HepG2 (cell line): ENCODE data around the gene TSPAN11. TPM values are rescaled to one million over a fixed set of nuclear protein-coding genes. Genes with fewer than 3 reads are reported as not detected.

Experiments
- ATAC-seq: fragments of 200-7000 bp; cut with Tn5 transposase; 3 replicates; pipeline ENCODE4 v1.9.1; 2020; ENCODE audit warnings: mild to moderate bottlenecking, moderate library complexity
- BruUV-seq: library from RNA; stranded (reverse); fragments of 400-500 nt; replicated peaks from 2 replicates; lab custom pipeline; 2021; lab: Mats Ljungman, UMichigan
- CTCF ChIA-PET: fragments of 300-600 bp; formaldehyde crosslinking; extraction: SDS; loops from one replicate; lab custom pipeline; 2021; ENCODE audit warnings: low total read pairs, inconsistent platforms, low intra/inter-chr PET ratio; lab: Yijun Ruan, JAX
- POLR2A ChIA-PET: fragments of 350-600 bp; sonication (Branson Sonifier 250); formaldehyde crosslinking; loops from one replicate; lab custom pipeline; 2020; ENCODE audit warnings: antibody characterized with exemption, inconsistent platforms; lab: Yijun Ruan, JAX
- DNase-seq: peaks from one replicate; pipeline ENCODE4 v3.0.0-alpha.2; 2015; ENCODE audit warnings: low spot score
- FAIRE-seq: peaks from 3 replicates; lab custom pipeline; 2011; peaks lifted over from hg19 to GRCh38; lab: Jason Lieb, UNC
- H2AFZ ChIP-seq: one replicate; pipeline ENCODE4 v1.6.1; 2011; ENCODE audit warnings: low read length, inconsistent platforms
- H3K27ac ChIP-seq: fragments of 300-600 bp; 3 replicates; pipeline ENCODE4 v1.8.0; 2011; ENCODE audit warnings: mixed run types, mild to moderate bottlenecking, mixed read lengths, low read length, inconsistent platforms; ENCODE audit not compliant: insufficient read depth; ENCODE audit errors: extremely low read length
- H3K27me3 ChIP-seq, 2 experiments: fragments of 200-600 bp in 1 of 2; 2 replicates in 1 of 2; 3 replicates in 1 of 2; pipeline versions ENCODE4 v1.6.0 to v1.8.0; 2011; ENCODE audit warnings: low read length in 2 of 2, mild to moderate bottlenecking in 2 of 2, moderate library complexity in 2 of 2, inconsistent platforms in 1 of 2; ENCODE audit not compliant: insufficient read depth in 2 of 2, control insufficient read depth in 1 of 2
- H3K36me3 ChIP-seq, 2 experiments: fragments of 200-600 bp in 1 of 2; replicated peaks in 1 of 2; 2 replicates in 1 of 2; 3 replicates in 1 of 2; pipeline versions ENCODE4 v1.5.1 to v1.8.0; 2011; ENCODE audit warnings: low read length in 2 of 2, inconsistent platforms in 1 of 2; ENCODE audit not compliant: insufficient read depth in 2 of 2, control insufficient read depth in 1 of 2
- H3K4me1 ChIP-seq: 2 replicates; pipeline ENCODE4 v1.5.1; 2012; ENCODE audit warnings: low read length, inconsistent platforms; ENCODE audit not compliant: insufficient read depth
- H3K4me2 ChIP-seq: 2 replicates; pipeline ENCODE4 v1.6.0; 2011; ENCODE audit warnings: low read depth, low read length, inconsistent platforms
- H3K4me3 ChIP-seq, 3 experiments: fragments of 200-600 bp in 1 of 3; sonication (generic), shearing (Covaris generic) in 1 of 3; replicated peaks in 1 of 3; 2 replicates each; pipeline ENCODE4 v1.5.1; 2011 to 2016; ENCODE audit warnings: low read length in 3 of 3, inconsistent platforms in 2 of 3, low read depth in 2 of 3, mild to moderate bottlenecking in 2 of 3, control low read depth in 1 of 3, mixed read lengths in 1 of 3; ENCODE audit not compliant: insufficient read depth in 1 of 3
- H3K79me2 ChIP-seq: one replicate; pipeline ENCODE4 v1.6.1; 2011; ENCODE audit warnings: low read length, inconsistent platforms; ENCODE audit not compliant: insufficient read depth
- H3K9ac ChIP-seq: 2 replicates; pipeline ENCODE4 v1.6.0; 2011; ENCODE audit warnings: mild to moderate bottlenecking, low read depth, low read length, inconsistent platforms; ENCODE audit not compliant: insufficient read depth
- H3K9me3 ChIP-seq: 2 replicates; pipeline ENCODE4 v1.5.1; 2012; ENCODE audit warnings: mild to moderate bottlenecking, low read length
- H4K20me1 ChIP-seq: 2 replicates; pipeline ENCODE4 v1.6.0; 2011; ENCODE audit warnings: inconsistent platforms, mild to moderate bottlenecking, low read length, moderate library complexity; ENCODE audit not compliant: insufficient read depth
- ATAD3A ChIP-seq: sonication (generic); formaldehyde crosslinking; IDR thresholded peaks from 2 replicates; pipeline ENCODE4 v1.4.0; 2020; ENCODE audit warnings: missing genetic modification reagents
- BHLHE40 ChIP-seq: IDR thresholded peaks from 2 replicates; pipeline ENCODE4 v1.6.1; 2011; ENCODE audit warnings: low read length, improper control_type of control experiment
- FOXO4 ChIP-seq: sonication (generic); formaldehyde crosslinking; conservative IDR thresholded peaks from 2 replicates; pipeline ENCODE4 v1.8.1; 2023; ENCODE audit warnings: missing genetic modification reagents
- KLF12 ChIP-seq: sonication (generic); formaldehyde crosslinking; IDR thresholded peaks from 2 replicates; pipeline ENCODE4 v1.4.0; 2020; ENCODE audit warnings: missing genetic modification reagents, borderline replicate concordance
- MXD3 ChIP-seq: IDR thresholded peaks from 2 replicates; pipeline ENCODE4 v1.6.1; 2016; ENCODE audit warnings: mild to moderate bottlenecking, missing biosample characterization, missing genetic modification reagents
- PAF1 ChIP-seq: IDR thresholded peaks from 2 replicates; pipeline ENCODE4 v1.6.1; 2016; ENCODE audit warnings: missing genetic modification reagents, missing compliant biosample characterization
- SAFB2 ChIP-seq: sonication (generic); formaldehyde crosslinking; IDR thresholded peaks from 2 replicates; pipeline ENCODE4 v1.5.1; 2020; ENCODE audit warnings: missing genetic modification reagents, low read depth, mild to moderate bottlenecking, borderline replicate concordance
- ZFP62 ChIP-seq: sonication (generic); formaldehyde crosslinking; IDR thresholded peaks from 2 replicates; pipeline ENCODE4 v1.4.0; 2020; ENCODE audit warnings: missing genetic modification reagents
- ZNF3 ChIP-seq: IDR thresholded peaks from 2 replicates; pipeline ENCODE4 v1.7.0; 2017; ENCODE audit warnings: inconsistent platforms
- ZNF563 ChIP-seq: sonication (generic); formaldehyde crosslinking; IDR thresholded peaks from 2 replicates; pipeline ENCODE4 v1.8.0; 2022; ENCODE audit warnings: mild to moderate bottlenecking, moderate library complexity, missing genetic modification reagents
- ZNF670 ChIP-seq: sonication (generic); formaldehyde crosslinking; IDR thresholded peaks from 2 replicates; pipeline ENCODE4 v1.8.0; 2022; ENCODE audit warnings: mild to moderate bottlenecking, missing genetic modification reagents, borderline replicate concordance
- ZNF747 ChIP-seq: sonication (generic); formaldehyde crosslinking; IDR thresholded peaks from 2 replicates; pipeline ENCODE4 v1.8.1; 2023; ENCODE audit warnings: missing genetic modification reagents, mild to moderate bottlenecking, borderline replicate concordance
- ZZZ3 ChIP-seq: sonication (generic); formaldehyde crosslinking; IDR thresholded peaks from 2 replicates; pipeline ENCODE4 v1.4.0; 2020; ENCODE audit warnings: missing genetic modification reagents, mild to moderate bottlenecking, borderline replicate concordance
- WGBS: methylation state at CpG from one replicate; pipeline ENCODE4 v1.1.6; 2017; ENCODE audit warnings: low lambda C conversion rate; 5-methylcytosine and 5-hydroxymethylcytosine counted together
- in situ Hi-C: cut with HindIII; loops from 2 replicates; pipeline ENCODE4 v1.10.0; 2017; ENCODE audit warnings: low pct_unique_long_range_greater_than_20kb; ENCODE audit not compliant: extremely low pct_ligation_motif_present
- intact Hi-C: fragments of 100-400 bp; cut with micrococcal nuclease; formaldehyde crosslinking; loops from one replicate; pipeline ENCODE4 v1.10.0; 2022; ENCODE audit not compliant: unreplicated experiment
- polyA plus RNA-seq, 8 experiments: library from polyadenylated mRNA; depleted of rRNA in 3 of 8; stranded (reverse) in 7 of 8; unstranded in 1 of 8; fragments of >200 nt; fragmentation: Illumina TruSeq in 4 of 8; extraction: Trizol in 4 of 8; gene quantifications; 2 replicates each; pipeline versions ENCODE4 v1.2.1 to v1.2.3, GENCODE V29; 2011 to 2016; ENCODE audit warnings: low read depth in 4 of 8, missing spikeins in 1 of 8, mixed read lengths in 1 of 8; ENCODE audit not compliant: insufficient read depth in 1 of 8
- total RNA-seq, 5 experiments: library from RNA; depleted of rRNA; stranded (reverse); fragments of >200 nt; fragmentation: Illumina TruSeq; extraction: Trizol; gene quantifications; 2 replicates each; pipeline ENCODE4 v1.2.3, GENCODE V29; 2016; ENCODE audit warnings: low read depth in 1 of 5
- TF ChIP-seq, protein P1 (sequence below): IDR thresholded peaks from 2 replicates; pipeline ENCODE4 v1.6.1; 2016; ENCODE audit warnings: missing genetic modification reagents, missing compliant biosample characterization

TSPAN11 gene
- total and polyA plus RNA-seq, 2 of the 13 experiments (the other 11 are each of a cell fraction or from before 2014, with no cell fraction given): 0.01 to 0.07 TPM

DNA sequence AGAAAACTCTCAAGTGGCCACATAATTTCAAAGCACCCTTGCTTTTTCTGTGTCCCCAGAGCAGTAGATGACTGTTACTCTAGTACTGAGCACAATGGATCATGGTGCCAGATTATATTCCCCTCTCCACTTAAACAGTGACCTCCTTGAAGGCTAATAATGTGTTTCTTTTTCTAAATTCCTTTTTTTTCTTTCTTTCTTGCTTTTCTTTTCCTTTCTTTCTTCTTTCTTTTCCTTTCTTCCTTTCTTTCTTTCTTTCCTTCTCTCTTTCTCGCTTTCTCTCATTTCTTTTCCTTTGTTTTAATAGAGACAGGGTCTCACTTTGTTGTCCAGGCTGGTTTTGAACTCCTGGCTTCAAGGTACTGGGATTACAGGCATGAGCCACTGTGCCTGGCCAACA is 26.2 kb upstream of the TSPAN11 start:
- FAIRE-seq (no peak), ATAC-seq (no peak), DNase-seq (no peak)
- Histone ChIP-seq H3K27me3 (no peaks in the 10 kb centered on the region), H4K20me1 (no peaks in the 10 kb centered on the region), H3K9ac (no peak overlapping the region), H3K4me1 (no peaks in the 10 kb centered on the region), H3K9me3 (no peaks in the 10 kb centered on the region), H2AFZ (no peak overlapping the region), H3K4me3 (no peak overlapping the region), H3K27ac (no peak overlapping the region), H3K4me2 (no peak overlapping the region), H3K36me3 (no peaks in the 10 kb centered on the region), H3K79me2 (no peaks in the 10 kb centered on the region)
- intact Hi-C loops: no loop called here
- in situ Hi-C loops: no loop called here
- BruUV-seq: no TSS peak
- CTCF ChIA-PET: no interaction called here
- WGBS: 4% methylated on average over 1 of the region's 1 CpG
- POLR2A ChIA-PET: no interaction called here
- TF ChIP-seq, protein P1, sequence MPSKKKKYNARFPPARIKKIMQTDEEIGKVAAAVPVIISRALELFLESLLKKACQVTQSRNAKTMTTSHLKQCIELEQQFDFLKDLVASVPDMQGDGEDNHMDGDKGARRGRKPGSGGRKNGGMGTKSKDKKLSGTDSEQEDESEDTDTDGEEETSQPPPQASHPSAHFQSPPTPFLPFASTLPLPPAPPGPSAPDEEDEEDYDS (CRISPR knock-in tag): no peak
- TF ChIP-seq ZNF670 (CRISPR knock-in tag): no peak
- no peak for TF ChIP-seq ZNF747 (CRISPR knock-in tag)
- TF ChIP-seq ZNF563 (CRISPR knock-in tag): no peak
- TF ChIP-seq ATAD3A (CRISPR knock-in tag): no peak
- TF ChIP-seq FOXO4 (CRISPR knock-in tag): no peak
- TF ChIP-seq ZFP62: no peak
- TF ChIP-seq MXD3 (CRISPR knock-in tag): no peak
- no peak for TF ChIP-seq KLF12 (CRISPR knock-in tag)
- TF ChIP-seq PAF1 (CRISPR knock-in tag): no peak
- TF ChIP-seq ZZZ3 (CRISPR knock-in tag): no peak
- no peak for TF ChIP-seq ZNF3 (CRISPR knock-in tag)
- TF ChIP-seq BHLHE40: no peak
- no peak for TF ChIP-seq SAFB2 (CRISPR knock-in tag)
- TF ChIP-seq, all 625 proteins: peak for 0
